B cell (primary cell): Measurements from ENCODE around the gene CCR3. TPM values are rescaled to one million over a fixed set of nuclear protein-coding genes. Genes with fewer than 3 reads are reported as not detected.

Experiments
- ATAC-seq: fragments of 200-7000 bp; cut with Tn5 transposase; one replicate; pipeline ENCODE4 v1.10.0; 2021; ENCODE audit warnings: low read depth, mild to moderate bottlenecking, moderate number of reproducible peaks, moderate library complexity
- CTCF ChIA-PET: fragments of 350-600 bp; sonication (Branson Sonifier 250); formaldehyde crosslinking; loops from one replicate; lab custom pipeline; 2021; ENCODE audit warnings: antibody characterized with exemption, inconsistent platforms; lab: Charles Lee
- POLR2A ChIA-PET: fragments of 350-600 bp; sonication (Branson Sonifier 250); formaldehyde crosslinking; loops from one replicate; lab custom pipeline; 2021; ENCODE audit warnings: antibody characterized with exemption; lab: Charles Lee
- DNase-seq: peaks from one replicate; pipeline ENCODE4 v3.0.0; 2013
- H2AFZ ChIP-seq: 2 replicates; pipeline ENCODE4 v1.6.1; 2012; ENCODE audit warnings: mild to moderate bottlenecking, low read depth, low read length; ENCODE audit not compliant: insufficient read depth, poor library complexity, severe bottlenecking
- H3K27ac ChIP-seq, 2 donors: 1 replicate in 1 of 2; 2 replicates in 1 of 2; pipeline ENCODE4 v1.5.1; 2012 to 2013; ENCODE audit warnings: low read length in 2 of 2, mild to moderate bottlenecking in 2 of 2, moderate library complexity in 1 of 2
- H3K27me3 ChIP-seq, 4 experiments: fragments of 200-600 bp in 1 of 4; sonication (generic) in 1 of 4; replicated peaks in 1 of 4; 1 replicate in 2 of 4; 2 replicates in 2 of 4; pipeline versions ENCODE4 v1.6.1 to v1.7.0; 2013 to 2016; ENCODE audit warnings: low read length in 3 of 4, mild to moderate bottlenecking in 2 of 4, mixed read lengths in 1 of 4, moderate library complexity in 1 of 4; ENCODE audit not compliant: insufficient read depth in 4 of 4, control insufficient read depth in 3 of 4; ENCODE audit errors: control extremely low read depth in 1 of 4
- H3K36me3 ChIP-seq, 2 experiments: replicated peaks in 1 of 2; 1 replicate in 1 of 2; 2 replicates in 1 of 2; pipeline versions ENCODE4 v1.6.1 to v1.7.1; 2013; ENCODE audit warnings: low read length in 1 of 2; ENCODE audit not compliant: insufficient read depth in 2 of 2, control insufficient read depth in 1 of 2; ENCODE audit errors: control extremely low read depth in 1 of 2, extremely low read depth in 1 of 2
- H3K4me1 ChIP-seq, 2 donors: fragments of 200-600 bp in 1 of 2; sonication (generic) in 1 of 2; 1 replicate in 1 of 2; 2 replicates in 1 of 2; pipeline versions ENCODE4 v1.5.1 to v1.6.1; 2013 to 2017; ENCODE audit warnings: low read length in 2 of 2; ENCODE audit not compliant: control insufficient read depth in 2 of 2, insufficient read depth in 2 of 2
- H3K4me2 ChIP-seq: replicated peaks from 2 replicates; pipeline ENCODE3; 2012; ENCODE audit warnings: mild to moderate bottlenecking, low read depth, low read length; ENCODE audit not compliant: poor library complexity, severe bottlenecking
- H3K4me3 ChIP-seq, 5 experiments: fragments of 200-600 bp in 1 of 5; sonication (generic) in 1 of 5; 1 replicate in 3 of 5; 2 replicates in 2 of 5; pipeline versions ENCODE4 v1.5.1 to v1.7.0; 2011 to 2016; ENCODE audit warnings: low read length in 4 of 5, mild to moderate bottlenecking in 4 of 5, low read depth in 2 of 5, control low read depth in 1 of 5, moderate library complexity in 1 of 5; ENCODE audit not compliant: insufficient read depth in 1 of 5; ENCODE audit errors: control extremely low read depth in 1 of 5, extremely low read depth in 1 of 5
- H3K79me2 ChIP-seq: fragments of 200-600 bp; sonication (generic); one replicate; pipeline ENCODE4 v1.6.0; 2016; ENCODE audit warnings: low read length; ENCODE audit not compliant: control insufficient read depth, insufficient read depth
- H3K9ac ChIP-seq: fragments of 200-600 bp; sonication (generic); 2 replicates; pipeline ENCODE4 v1.6.1; 2017; ENCODE audit warnings: mild to moderate bottlenecking, low read length, moderate library complexity
- H3K9me3 ChIP-seq, 3 donors: one replicate each; pipeline versions ENCODE4 v1.6.1 to v1.7.1; 2013; ENCODE audit warnings: low read length in 2 of 3; ENCODE audit not compliant: control insufficient read depth in 2 of 3, insufficient read depth in 1 of 3; ENCODE audit errors: control extremely low read depth in 1 of 3
- H4K20me1 ChIP-seq: 2 replicates; pipeline ENCODE4 v1.6.0; 2012; ENCODE audit warnings: mild to moderate bottlenecking, low read length; ENCODE audit not compliant: insufficient read depth, control insufficient read depth, poor library complexity, severe bottlenecking
- H3K27ac Mint-ChIP-seq: one replicate; pipeline ENCODE4 v1.8.0; 2021; ENCODE audit warnings: mixed read lengths
- H3K27me3 Mint-ChIP-seq: one replicate; pipeline ENCODE4 v1.8.0; 2021; ENCODE audit warnings: mixed read lengths
- H3K4me1 Mint-ChIP-seq: one replicate; pipeline ENCODE4 v1.8.0; 2021; ENCODE audit warnings: mixed read lengths
- H3K4me3 Mint-ChIP-seq: one replicate; pipeline ENCODE4 v1.8.0; 2021; ENCODE audit warnings: mixed read lengths
- H3K9me3 Mint-ChIP-seq: one replicate; pipeline ENCODE4 v1.8.0; 2022; ENCODE audit warnings: mixed read lengths; ENCODE audit not compliant: insufficient read depth
- CTCF ChIP-seq: fragments of 200-600 bp; IDR thresholded peaks from one replicate; pipeline ENCODE4 v1.8.0; 2022; ENCODE audit warnings: antibody characterized with exemption, mild to moderate bottlenecking
- EZH2 ChIP-seq: IDR thresholded peaks from 2 replicates; pipeline ENCODE4 v1.6.1; 2012; ENCODE audit warnings: borderline replicate concordance, low read depth, mild to moderate bottlenecking, moderate library complexity, low read length; ENCODE audit not compliant: insufficient read depth, poor library complexity, severe bottlenecking
- WGBS: methylation state at CpG from one replicate; pipeline ENCODE4 v1.1.5; 2013; ENCODE audit warnings: missing lambda C conversion rate; ENCODE audit not compliant: insufficient coverage; 5-methylcytosine and 5-hydroxymethylcytosine counted together
- intact Hi-C: fragments of 100-400 bp; cut with micrococcal nuclease; formaldehyde crosslinking; loops from one replicate; pipeline ENCODE4 v1.10.0; 2022
- polyA plus RNA-seq: library from polyadenylated mRNA; depleted of rRNA; stranded (reverse); fragments of >200 nt; gene quantifications from 2 replicates; pipeline ENCODE4 v1.2.3, GENCODE V29; 2012
- total RNA-seq, 2 donors: library from RNA; stranded (reverse); fragments of 120-200 nt in 1 of 2; gene quantifications; 1 replicate in 1 of 2; 2 replicates in 1 of 2; pipeline versions ENCODE4 v1.2.3 to v1.2.4, GENCODE V29; 2013 to 2022

CCR3 gene
- total and polyA plus RNA-seq, 2 donors (not counting 1 experiment from before 2014, with no cell fraction given), result 0.19 TPM; not detected in 1

- no peak for DNase-seq
- H3K4me1 Mint-ChIP-seq, result peaks cover 26% of the 10 kb centered on the region
- H3K4me1 ChIP-seq, result peaks cover 23 to 28% of the 10 kb centered on the region in 2 donors
- H2AFZ ChIP-seq, result no peak overlapping the region
- no CpG with 5 or more reads among the region's 3 CpGs for WGBS
- no peak overlapping the region for H3K27ac Mint-ChIP-seq
- no peaks in the 10 kb centered on the region for H3K9me3 Mint-ChIP-seq
- no peak overlapping the region for H3K4me2 ChIP-seq
- H3K36me3 ChIP-seq, result no peaks in the 10 kb centered on the region
- H3K4me3 ChIP-seq, result no peak overlapping the region
- no peaks in the 10 kb centered on the region for H3K79me2 ChIP-seq
- no peaks in the 10 kb centered on the region for H3K27me3 Mint-ChIP-seq
- no peaks in the 10 kb centered on the region for H4K20me1 ChIP-seq
- no peak overlapping the region for H3K27ac ChIP-seq
- H3K9me3 ChIP-seq, result no peaks in the 10 kb centered on the region
- POLR2A ChIA-PET, result no interaction called here
- H3K27me3 ChIP-seq, result no peaks in the 10 kb centered on the region
- TF ChIP-seq EZH2 (no peak), CTCF (no peak)
- intact Hi-C loops, result no loop called here
- no peak overlapping the region for H3K4me3 Mint-ChIP-seq
- H3K9ac ChIP-seq, result no peak overlapping the region
- ATAC-seq, result no peak
- CTCF ChIA-PET, result no interaction called here
These were observed 62.5 kb downstream of the CCR3 start for GRCh38 chr3:46304739-46305138.

GRCh38 chr3:46312991-46313390 is 70.7 kb downstream of the CCR3 start:
- Mint-ChIP-seq H3K9me3 (no peaks in the 10 kb centered on the region), H3K4me3 (no peak overlapping the region), H3K4me1 (peaks cover 34% of the 10 kb centered on the region), H3K27me3 (no peaks in the 10 kb centered on the region), H3K27ac (no peak overlapping the region)
- TF ChIP-seq CTCF (no peak), EZH2 (no peak)
- Histone ChIP-seq H3K27me3 (no peaks in the 10 kb centered on the region), H3K79me2 (no peaks in the 10 kb centered on the region), H3K4me3 (no peak overlapping the region), H3K9me3 (peaks cover 0 to 5% (median 0%) of the 10 kb centered on the region in 3 donors), H3K36me3 (no peaks in the 10 kb centered on the region), H3K4me2 (no peak overlapping the region), H3K4me1 (peaks cover 15 to 20% of the 10 kb centered on the region in 2 donors), H4K20me1 (no peaks in the 10 kb centered on the region), H3K27ac (no peak overlapping the region), H2AFZ (no peak overlapping the region), H3K9ac (no peak overlapping the region)
- intact Hi-C loops, result no loop called here
- ChIA-PET POLR2A (no interaction called here), CTCF (no interaction called here)
- WGBS, result 92% methylated on average over 1 of the region's 1 CpG
- DNase-seq (no peak), ATAC-seq (no peak)
